GM12878 (cell line): ENCODE measurements around the gene MSL3B.

ENCODE experiments used
- ATAC-seq: fragments of 200-7000 bp; cut with Tn5 transposase; 3 replicates; pipeline ENCODE4 v1.9.1; 2020; ENCODE audit warnings: mild to moderate bottlenecking, moderate library complexity
- BruUV-seq: library from RNA; stranded (reverse); fragments of 400-500 nt; replicated peaks from 2 replicates; lab custom pipeline; 2021; lab: Mats Ljungman, UMichigan
- CTCF ChIA-PET: fragments of 300-600 bp; sonication (Branson Sonifier 250); formaldehyde crosslinking; extraction: SDS; loops from one replicate; lab custom pipeline; 2021; ENCODE audit warnings: inconsistent platforms; lab: Yijun Ruan, JAX
- POLR2A ChIA-PET: fragments of 350-600 bp; formaldehyde crosslinking; extraction: SDS; loops from one replicate; lab custom pipeline; 2021; ENCODE audit warnings: inconsistent platforms; lab: Charles Lee
- RAD21 ChIA-PET: fragments of 300-600 bp; sonication (Branson Sonifier 250); formaldehyde crosslinking; loops from one replicate; lab custom pipeline; 2023; ENCODE audit warnings: antibody characterized with exemption; ENCODE audit not compliant: unreplicated experiment; lab: Charles Lee
- SMC1A ChIA-PET: fragments of 300-600 bp; sonication (Branson Sonifier 250); formaldehyde crosslinking; loops from one replicate; lab custom pipeline; 2023; ENCODE audit not compliant: unreplicated experiment, uncharacterized antibody; lab: Charles Lee
- DNase-seq: peaks from one replicate; pipeline ENCODE4 v3.0.0-alpha.2; 2011; ENCODE audit warnings: low read depth, low spot score
- FAIRE-seq: peaks from 3 replicates; lab custom pipeline; 2011; peaks lifted over from hg19 to GRCh38; lab: Jason Lieb, UNC
- H2AFZ ChIP-seq: 2 replicates; pipeline ENCODE4 v1.6.0; 2011; ENCODE audit warnings: low read depth, low read length, control low read depth; ENCODE audit not compliant: control insufficient read depth
- H3K27ac ChIP-seq: 2 replicates; pipeline ENCODE4 v1.5.1; 2011; ENCODE audit warnings: control low read depth; ENCODE audit not compliant: control insufficient read depth, insufficient read depth
- H3K27me3 ChIP-seq, 2 experiments: replicated peaks in 1 of 2; 2 replicates each; pipeline versions ENCODE4 v1.6.0 to v1.6.1; 2011; ENCODE audit warnings: low read length in 1 of 2; ENCODE audit not compliant: control insufficient read depth in 2 of 2, insufficient read depth in 2 of 2
- H3K36me3 ChIP-seq, 2 experiments: 2 replicates each; pipeline ENCODE4 v1.5.1; 2011; ENCODE audit warnings: low read length in 1 of 2; ENCODE audit not compliant: control insufficient read depth in 2 of 2, insufficient read depth in 2 of 2
- H3K4me1 ChIP-seq: 2 replicates; pipeline ENCODE4 v1.6.1; 2011; ENCODE audit warnings: mild to moderate bottlenecking, low read length, moderate library complexity, mixed read lengths; ENCODE audit not compliant: control insufficient read depth, insufficient read depth
- H3K4me2 ChIP-seq: 2 replicates; pipeline ENCODE4 v1.6.0; 2011; ENCODE audit warnings: control low read depth; ENCODE audit not compliant: control insufficient read depth, insufficient read depth
- H3K4me3 ChIP-seq: fragments of 200-600 bp; sonication (generic); 2 replicates; pipeline ENCODE4 v1.5.1; 2016
- H3K79me2 ChIP-seq: 2 replicates; pipeline ENCODE4 v1.6.0; 2011; ENCODE audit warnings: low read length; ENCODE audit not compliant: control insufficient read depth, insufficient read depth
- H3K9ac ChIP-seq: 2 replicates; pipeline ENCODE4 v1.8.0; 2011; ENCODE audit warnings: low read length, control low read depth, mixed read lengths; ENCODE audit not compliant: control insufficient read depth, insufficient read depth
- H3K9me3 ChIP-seq: replicated peaks from 3 replicates; pipeline ENCODE4 v1.5.1; 2011; ENCODE audit warnings: mild to moderate bottlenecking, low read length; ENCODE audit not compliant: control insufficient read depth, insufficient read depth
- H4K20me1 ChIP-seq: 2 replicates; pipeline ENCODE4 v1.6.0; 2011; ENCODE audit not compliant: control insufficient read depth, insufficient read depth
- CHD2 ChIP-seq: IDR thresholded peaks from 2 replicates; pipeline ENCODE4 v1.6.1; 2011; ENCODE audit warnings: low read depth, low read length, improper control_type of control experiment, borderline replicate concordance
- IRF5 ChIP-seq: fragments of 450-650 bp; IDR thresholded peaks from 2 replicates; pipeline ENCODE4 v1.6.1; 2017; ENCODE audit warnings: borderline replicate concordance
- KLF5 ChIP-seq: fragments of 450-650 bp; IDR thresholded peaks from 2 replicates; pipeline ENCODE4 v1.6.1; 2014; ENCODE audit warnings: mild to moderate bottlenecking; ENCODE audit not compliant: partially characterized antibody
- LARP7 ChIP-seq: fragments of 450-650 bp; IDR thresholded peaks from 2 replicates; pipeline ENCODE4 v1.6.1; 2017; ENCODE audit warnings: mild to moderate bottlenecking
- SP1 ChIP-seq: IDR thresholded peaks from one replicate; pipeline ENCODE4 v1.6.1; 2011; ENCODE audit warnings: low read depth, low read length
- SUZ12 ChIP-seq: fragments of 200-600 bp; sonication (generic); IDR thresholded peaks from one replicate; pipeline ENCODE4 v1.6.1; 2018; ENCODE audit warnings: antibody characterized with exemption, mild to moderate bottlenecking; ENCODE audit not compliant: unreplicated experiment
- YY1 ChIP-seq: IDR thresholded peaks from 2 replicates; pipeline ENCODE4 v1.6.1; 2011; ENCODE audit warnings: low read depth, mild to moderate bottlenecking, low read length
- ZNF274 ChIP-seq: IDR thresholded peaks from one replicate; pipeline ENCODE4 v1.8.0; 2011; ENCODE audit not compliant: insufficient read length, insufficient read depth
- ZNF384 ChIP-seq: IDR thresholded peaks from 2 replicates; pipeline ENCODE4 v1.6.1; 2012; ENCODE audit warnings: low read depth, mild to moderate bottlenecking, low read length, improper control_type of control experiment, borderline replicate concordance
- ZSCAN29 ChIP-seq: fragments of 450-650 bp; IDR thresholded peaks from 2 replicates; pipeline ENCODE4 v1.6.1; 2017; ENCODE audit warnings: mild to moderate bottlenecking, moderate library complexity
- WGBS: methylation state at CpG from one replicate; pipeline ENCODE4 v1.1.6; 2016; ENCODE audit warnings: low lambda C conversion rate; ENCODE audit not compliant: insufficient replicate concordance, insufficient coverage; ENCODE audit errors: missing lambda C conversion rate; 5-methylcytosine and 5-hydroxymethylcytosine counted together
- in situ Hi-C: fragments of 300-500 bp; cut with MboI; formaldehyde crosslinking; loops from 9 replicates; pipeline ENCODE4 v1.14.3; 2018; ENCODE audit warnings: mixed read lengths
- intact Hi-C: fragments of 100-400 bp; cut with micrococcal nuclease; formaldehyde crosslinking; loops from one replicate; pipeline ENCODE4 v1.14.2; 2022; ENCODE audit not compliant: unreplicated experiment
- TF ChIP-seq, protein P1 (sequence below): fragments of 150-350 bp; IDR thresholded peaks from 2 replicates; pipeline ENCODE4 v1.6.1; 2014; ENCODE audit warnings: mild to moderate bottlenecking, low read depth, low read length
- TF ChIP-seq, protein P2 (sequence below): IDR thresholded peaks from 2 replicates; pipeline ENCODE4 v1.6.1; 2012; ENCODE audit warnings: improper control_type of control experiment, low read depth, low read length; ENCODE audit not compliant: insufficient replicate concordance

Gene MSL3B

DNA sequence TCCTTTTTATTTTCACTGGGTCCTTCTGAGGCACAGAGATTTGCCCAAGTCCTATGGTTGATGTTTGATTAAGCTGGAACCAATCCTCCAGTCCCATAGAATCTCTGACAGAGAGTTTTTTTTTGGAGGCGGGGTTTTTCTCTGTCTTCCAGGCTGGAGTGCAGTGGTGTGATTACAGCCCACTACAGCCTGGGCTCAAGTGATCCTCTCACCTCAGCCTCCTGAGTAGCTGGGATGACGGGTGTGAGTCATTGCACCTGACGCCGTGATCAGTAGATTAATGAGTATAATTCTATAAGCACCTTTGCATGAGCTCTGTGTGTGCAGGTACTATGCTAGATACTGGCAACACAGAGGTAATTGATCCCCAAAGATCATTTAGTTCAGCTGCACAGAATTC, 33.7 kb upstream of the MSL3B start (continued):
- TF ChIP-seq, protein P1, sequence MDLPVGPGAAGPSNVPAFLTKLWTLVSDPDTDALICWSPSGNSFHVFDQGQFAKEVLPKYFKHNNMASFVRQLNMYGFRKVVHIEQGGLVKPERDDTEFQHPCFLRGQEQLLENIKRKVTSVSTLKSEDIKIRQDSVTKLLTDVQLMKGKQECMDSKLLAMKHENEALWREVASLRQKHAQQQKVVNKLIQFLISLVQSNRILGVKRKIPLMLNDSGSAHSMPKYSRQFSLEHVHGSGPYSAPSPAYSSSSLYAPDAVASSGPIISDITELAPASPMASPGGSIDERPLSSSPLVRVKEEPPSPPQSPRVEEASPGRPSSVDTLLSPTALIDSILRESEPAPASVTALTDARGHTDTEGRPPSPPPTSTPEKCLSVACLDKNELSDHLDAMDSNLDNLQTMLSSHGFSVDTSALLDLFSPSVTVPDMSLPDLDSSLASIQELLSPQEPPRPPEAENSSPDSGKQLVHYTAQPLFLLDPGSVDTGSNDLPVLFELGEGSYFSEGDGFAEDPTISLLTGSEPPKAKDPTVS, result no peak
- no peak for TF ChIP-seq CHD2
- TF ChIP-seq, protein P2, sequence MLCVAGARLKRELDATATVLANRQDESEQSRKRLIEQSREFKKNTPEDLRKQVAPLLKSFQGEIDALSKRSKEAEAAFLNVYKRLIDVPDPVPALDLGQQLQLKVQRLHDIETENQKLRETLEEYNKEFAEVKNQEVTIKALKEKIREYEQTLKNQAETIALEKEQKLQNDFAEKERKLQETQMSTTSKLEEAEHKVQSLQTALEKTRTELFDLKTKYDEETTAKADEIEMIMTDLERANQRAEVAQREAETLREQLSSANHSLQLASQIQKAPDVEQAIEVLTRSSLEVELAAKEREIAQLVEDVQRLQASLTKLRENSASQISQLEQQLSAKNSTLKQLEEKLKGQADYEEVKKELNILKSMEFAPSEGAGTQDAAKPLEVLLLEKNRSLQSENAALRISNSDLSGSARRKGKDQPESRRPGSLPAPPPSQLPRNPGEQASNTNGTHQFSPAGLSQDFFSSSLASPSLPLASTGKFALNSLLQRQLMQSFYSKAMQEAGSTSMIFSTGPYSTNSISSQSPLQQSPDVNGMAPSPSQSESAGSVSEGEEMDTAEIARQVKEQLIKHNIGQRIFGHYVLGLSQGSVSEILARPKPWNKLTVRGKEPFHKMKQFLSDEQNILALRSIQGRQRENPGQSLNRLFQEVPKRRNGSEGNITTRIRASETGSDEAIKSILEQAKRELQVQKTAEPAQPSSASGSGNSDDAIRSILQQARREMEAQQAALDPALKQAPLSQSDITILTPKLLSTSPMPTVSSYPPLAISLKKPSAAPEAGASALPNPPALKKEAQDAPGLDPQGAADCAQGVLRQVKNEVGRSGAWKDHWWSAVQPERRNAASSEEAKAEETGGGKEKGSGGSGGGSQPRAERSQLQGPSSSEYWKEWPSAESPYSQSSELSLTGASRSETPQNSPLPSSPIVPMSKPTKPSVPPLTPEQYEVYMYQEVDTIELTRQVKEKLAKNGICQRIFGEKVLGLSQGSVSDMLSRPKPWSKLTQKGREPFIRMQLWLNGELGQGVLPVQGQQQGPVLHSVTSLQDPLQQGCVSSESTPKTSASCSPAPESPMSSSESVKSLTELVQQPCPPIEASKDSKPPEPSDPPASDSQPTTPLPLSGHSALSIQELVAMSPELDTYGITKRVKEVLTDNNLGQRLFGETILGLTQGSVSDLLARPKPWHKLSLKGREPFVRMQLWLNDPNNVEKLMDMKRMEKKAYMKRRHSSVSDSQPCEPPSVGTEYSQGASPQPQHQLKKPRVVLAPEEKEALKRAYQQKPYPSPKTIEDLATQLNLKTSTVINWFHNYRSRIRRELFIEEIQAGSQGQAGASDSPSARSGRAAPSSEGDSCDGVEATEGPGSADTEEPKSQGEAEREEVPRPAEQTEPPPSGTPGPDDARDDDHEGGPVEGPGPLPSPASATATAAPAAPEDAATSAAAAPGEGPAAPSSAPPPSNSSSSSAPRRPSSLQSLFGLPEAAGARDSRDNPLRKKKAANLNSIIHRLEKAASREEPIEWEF, result no peak
- no peak for TF ChIP-seq ZNF384

DNA sequence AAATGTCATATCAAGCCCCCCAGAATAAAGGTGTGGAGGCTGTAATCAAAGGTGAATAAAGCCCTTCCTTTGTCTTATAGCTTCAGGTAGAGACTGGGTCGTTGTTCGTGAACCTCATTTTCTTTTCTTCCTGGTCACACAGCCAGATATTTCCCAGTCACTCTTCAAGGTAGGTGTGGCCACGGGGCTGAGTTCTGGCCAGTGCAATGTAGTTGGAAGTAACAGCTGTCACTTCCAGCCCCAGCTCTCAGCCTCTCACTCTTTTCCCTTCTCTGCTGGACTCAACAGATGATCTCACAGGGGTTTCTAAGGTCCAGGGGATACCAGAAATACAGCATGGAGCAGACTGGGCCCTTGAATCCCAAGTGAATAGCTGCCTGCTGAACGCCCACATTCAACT, 33.2 kb upstream of the MSL3B start:
- CTCF ChIA-PET, result no interaction called here
- Histone ChIP-seq H3K9me3 (no peaks in the 10 kb centered on the region), H3K27ac (no peak overlapping the region), H3K4me3 (no peak overlapping the region), H3K79me2 (no peaks in the 10 kb centered on the region), H3K4me2 (no peak overlapping the region), H3K36me3 (no peaks in the 10 kb centered on the region), H4K20me1 (no peaks in the 10 kb centered on the region), H2AFZ (no peak overlapping the region), H3K4me1 (no peaks in the 10 kb centered on the region), H3K27me3 (no peaks in the 10 kb centered on the region), H3K9ac (no peak overlapping the region)
- 5% methylated on average over 4 of the region's 4 CpGs for WGBS
- RAD21 ChIA-PET, result no interaction called here
- no peak for DNase-seq
- in situ Hi-C loops, result no loop called here
- no peak for FAIRE-seq
- no TSS peak for BruUV-seq
- SMC1A ChIA-PET, result no interaction called here
- POLR2A ChIA-PET, result no interaction called here
- TF ChIP-seq SP1 (no peak), ZNF274 (no peak), IRF5 (no peak), SUZ12 (no peak), YY1 (no peak), KLF5 (no peak), LARP7 (no peak), ZSCAN29 (no peak)
- intact Hi-C loops, result no loop called here
- ATAC-seq, result no peak
